GM19397 (cell line): ENCODE results near the gene PRPSAP2.
"Not testable (repeated sequence)": the region's sequence is repeated elsewhere in the genome, so short reads cannot be mapped to it uniquely, and the experiment has no call there.

Experiments used
- ATAC-seq: cut with Tn5 transposase; IDR thresholded peaks from one replicate; pipeline ENCODE4 v1.9.1; 2021; ENCODE audit warnings: mild to moderate bottlenecking, moderate library complexity; ENCODE audit not compliant: unreplicated experiment

PRPSAP2 gene, protein sequence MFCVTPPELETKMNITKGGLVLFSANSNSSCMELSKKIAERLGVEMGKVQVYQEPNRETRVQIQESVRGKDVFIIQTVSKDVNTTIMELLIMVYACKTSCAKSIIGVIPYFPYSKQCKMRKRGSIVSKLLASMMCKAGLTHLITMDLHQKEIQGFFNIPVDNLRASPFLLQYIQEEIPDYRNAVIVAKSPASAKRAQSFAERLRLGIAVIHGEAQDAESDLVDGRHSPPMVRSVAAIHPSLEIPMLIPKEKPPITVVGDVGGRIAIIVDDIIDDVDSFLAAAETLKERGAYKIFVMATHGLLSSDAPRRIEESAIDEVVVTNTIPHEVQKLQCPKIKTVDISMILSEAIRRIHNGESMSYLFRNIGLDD

DNA sequence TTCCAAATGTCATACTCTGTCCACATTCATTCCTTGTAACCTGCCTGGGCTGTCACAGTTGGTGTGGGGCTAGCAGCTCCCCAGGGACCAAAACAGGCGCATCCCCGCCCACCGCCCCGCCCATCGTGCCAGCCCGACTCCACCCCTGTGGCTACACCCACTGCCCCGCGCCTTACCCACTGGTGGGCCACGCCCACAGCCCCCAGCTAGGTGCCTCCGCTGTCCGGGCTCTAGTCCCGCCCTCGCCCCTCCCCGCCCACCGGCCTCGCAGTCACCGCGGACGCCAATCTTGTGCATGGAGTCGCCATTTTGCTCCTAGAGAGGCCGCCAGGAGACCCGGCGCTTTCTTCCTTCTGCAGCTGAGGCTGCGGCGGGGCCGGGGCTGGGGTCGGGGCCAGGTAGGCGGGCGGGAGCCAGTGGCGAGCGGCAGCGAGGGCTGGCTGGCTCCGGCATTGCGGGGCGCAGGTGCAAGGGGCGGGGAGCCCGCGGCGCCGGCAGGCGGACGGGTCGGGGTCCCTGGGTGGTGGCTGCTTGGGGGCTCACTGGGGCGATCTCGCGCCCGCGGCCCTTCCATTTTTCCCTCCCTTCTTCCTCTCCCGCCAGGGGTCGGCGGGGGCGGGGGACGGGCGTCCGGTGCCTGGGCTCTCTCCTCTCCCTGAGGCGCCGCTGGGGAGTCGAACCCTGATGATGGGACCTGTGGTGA, at the start of gene PRPSAP2:
Gene PRPSAP2, plus strand, starts transcription at position 268 of the 703 bp plus-strand sequence. CDS start 7,703 bp downstream, outside the sequence.
- peak; percentile 68 for ATAC-seq

DNA sequence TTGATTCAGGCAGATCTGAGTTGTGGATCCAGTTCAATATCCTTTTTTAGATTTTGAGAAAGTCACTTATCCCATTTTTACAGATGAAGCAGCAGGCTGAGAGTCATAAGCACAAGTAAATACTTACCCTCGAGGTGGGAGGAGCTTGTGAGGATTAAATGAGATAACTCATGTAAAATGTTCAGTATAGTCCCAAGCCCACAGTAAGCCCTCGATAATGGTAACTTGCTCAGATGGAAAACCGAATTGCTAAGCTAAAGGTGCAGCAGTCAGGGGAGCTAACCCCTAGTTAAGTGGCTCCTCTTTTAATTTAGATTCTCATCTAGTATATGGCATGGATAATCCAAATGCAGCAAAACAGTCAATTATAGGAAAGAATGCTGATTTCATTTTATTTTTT, 42.0 kb upstream of the PRPSAP2 start:
- not testable (repeated sequence) for ATAC-seq

DNA sequence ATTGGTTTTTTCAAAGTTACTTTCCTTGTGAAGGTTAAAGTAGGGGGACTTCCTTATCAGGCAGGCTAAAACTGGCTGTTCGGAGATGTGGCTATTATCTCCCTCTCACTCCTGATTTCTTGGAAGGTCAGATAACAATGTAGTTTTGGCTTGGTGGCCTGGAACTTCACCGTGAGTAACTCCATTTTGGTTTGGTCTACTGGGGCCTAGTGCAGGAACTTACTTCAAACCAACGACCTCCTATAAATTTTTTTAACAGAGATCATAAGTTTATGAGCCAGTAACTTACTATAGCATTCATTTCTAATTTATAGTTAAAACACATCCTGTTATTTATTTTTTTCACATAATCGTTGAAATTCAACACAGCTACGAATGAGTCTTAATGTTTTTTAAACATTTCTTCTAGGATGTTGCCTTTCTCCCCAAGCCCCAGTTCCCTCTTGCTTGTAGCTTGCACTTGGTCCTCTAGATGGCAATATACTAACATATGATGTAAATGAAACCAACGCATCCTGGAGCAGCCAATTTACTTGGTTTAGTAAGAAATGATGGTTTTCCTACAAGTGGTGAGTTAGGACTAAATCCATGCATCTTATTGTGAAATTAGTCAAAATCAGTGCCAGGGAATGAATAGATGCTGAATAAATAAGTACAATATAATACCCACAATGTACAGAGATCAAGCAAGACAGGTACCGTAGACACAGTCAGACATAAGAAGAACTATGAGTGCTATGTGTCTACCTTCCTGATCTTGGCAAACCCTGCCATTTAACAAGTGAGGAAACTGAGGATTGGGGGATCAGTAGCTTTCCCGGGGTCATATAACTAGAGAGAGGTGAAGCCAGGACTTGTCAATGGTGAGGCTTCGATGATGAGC, 41.2 kb upstream of the PRPSAP2 start:
- ATAC-seq: not testable (repeated sequence)

DNA sequence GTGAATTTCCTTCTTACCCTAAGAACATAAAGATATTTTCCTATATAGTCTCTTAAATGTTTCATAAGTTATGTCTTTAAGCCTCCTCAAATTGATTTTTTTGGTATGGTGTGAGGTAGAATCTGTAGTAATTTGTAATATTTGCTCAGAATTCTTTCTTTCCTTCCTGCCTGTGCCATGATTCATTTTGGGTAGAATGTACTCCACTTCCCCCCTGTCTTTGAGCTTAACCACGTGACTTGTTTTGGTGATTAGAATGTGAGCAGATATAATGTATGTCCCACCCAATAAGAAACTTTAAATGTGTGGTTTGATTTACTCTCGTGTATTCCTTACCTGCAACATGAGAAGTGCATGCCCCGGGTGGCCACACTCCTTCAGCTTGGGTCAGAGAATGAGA, 36.5 kb upstream of the PRPSAP2 start:
- ATAC-seq: not testable (repeated sequence)

DNA sequence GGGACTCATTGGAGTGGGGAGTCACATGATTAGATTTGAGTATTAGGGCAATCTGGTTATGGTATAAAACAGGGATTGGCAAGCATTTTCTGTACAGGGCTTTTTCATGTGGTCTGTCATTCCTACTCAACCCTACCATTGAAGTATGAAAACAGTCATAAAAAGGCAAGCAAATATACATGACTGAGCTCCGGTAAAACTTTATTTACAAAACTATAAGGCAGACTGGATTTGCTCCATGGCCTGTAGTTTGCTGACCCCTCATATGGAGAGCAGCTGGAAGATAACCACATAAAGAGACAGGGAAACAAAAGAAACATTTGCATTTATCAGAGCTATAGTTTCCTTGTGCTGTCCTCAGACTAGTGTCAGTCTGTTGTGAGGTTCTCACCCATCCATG, 30.3 kb upstream of the PRPSAP2 start:
- ATAC-seq: not testable (repeated sequence)

DNA sequence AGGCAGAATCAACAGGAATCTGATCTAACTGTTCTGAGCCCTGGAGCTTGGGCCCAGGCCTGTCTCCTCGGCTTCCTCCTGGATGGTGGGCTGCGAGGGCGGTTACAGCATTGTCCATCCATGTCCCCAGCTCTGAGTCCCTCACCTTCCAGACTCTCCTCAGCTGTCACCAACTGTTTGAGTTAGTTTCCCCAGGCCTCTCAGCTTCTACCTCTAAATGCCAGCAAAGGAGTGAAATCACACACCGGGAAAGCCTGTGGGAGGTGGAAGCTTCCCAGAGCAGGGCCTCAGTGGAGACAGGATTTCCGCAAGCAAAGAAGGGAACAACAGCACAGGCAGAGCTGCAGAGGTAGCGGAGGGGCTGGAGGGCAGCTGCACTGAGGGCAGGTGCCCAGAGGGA, 9.4 kb upstream of the PRPSAP2 start:
- no peak for ATAC-seq

DNA sequence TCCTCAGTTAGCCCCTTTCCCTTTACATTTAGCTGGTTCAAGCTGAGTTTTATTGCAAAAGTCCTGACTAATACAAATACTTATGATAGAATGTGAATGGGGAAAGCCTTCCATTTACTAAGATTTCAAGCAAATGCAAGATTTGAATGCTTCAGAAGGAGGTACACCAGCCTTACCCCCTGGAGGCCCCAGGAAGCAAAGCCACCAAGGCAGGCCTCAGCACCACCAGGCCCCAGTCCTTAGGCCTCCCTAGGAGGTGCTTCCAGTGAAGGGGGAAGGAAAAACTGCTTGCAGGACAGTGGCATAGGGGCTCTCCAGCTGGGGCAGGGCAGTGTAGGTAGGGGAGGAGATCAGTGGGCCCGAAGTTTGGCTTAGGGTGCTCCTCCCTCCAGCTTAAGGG, 7.3 kb upstream of the PRPSAP2 start:
- no peak for ATAC-seq

DNA sequence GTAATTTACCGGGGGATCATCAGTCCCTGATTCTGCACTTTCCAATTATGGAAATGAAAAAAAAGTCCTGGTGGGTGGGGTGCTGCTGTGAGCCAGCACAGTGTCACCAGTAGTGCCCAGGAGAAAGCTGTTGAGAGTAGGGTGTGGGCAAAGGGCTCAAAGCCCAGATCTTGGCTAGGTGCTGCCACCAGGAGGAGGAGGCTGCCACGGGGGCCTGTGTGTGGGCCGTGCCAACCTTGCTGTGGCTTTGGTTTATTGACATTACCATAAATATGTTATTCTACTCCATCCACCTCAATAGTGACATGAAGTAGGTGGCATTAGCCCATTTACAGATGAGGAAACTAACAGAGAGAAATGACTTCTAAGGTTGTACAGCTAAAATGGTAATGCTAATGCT, 6.7 kb upstream of the PRPSAP2 start:
- no peak for ATAC-seq

DNA sequence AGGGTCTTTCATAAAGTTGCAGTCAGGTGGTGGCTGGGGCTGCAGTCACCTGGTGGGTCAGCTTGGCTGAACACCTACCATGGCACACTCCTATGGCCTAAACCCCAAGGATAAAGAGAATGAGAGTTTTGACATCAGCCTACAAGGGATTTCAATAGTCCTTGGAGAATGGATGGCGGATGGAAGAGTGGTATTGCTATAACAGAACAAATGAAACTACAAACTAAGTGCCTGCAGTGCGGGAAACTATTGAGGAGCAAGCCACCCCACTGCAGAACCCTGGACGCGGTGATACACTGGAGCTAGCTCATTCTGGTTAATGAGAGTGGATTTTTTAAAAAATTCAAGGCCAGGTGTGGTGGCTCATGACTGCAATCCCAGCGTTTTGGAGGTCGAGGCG, 3.0 kb upstream of the PRPSAP2 start:
- ATAC-seq: no peak

DNA sequence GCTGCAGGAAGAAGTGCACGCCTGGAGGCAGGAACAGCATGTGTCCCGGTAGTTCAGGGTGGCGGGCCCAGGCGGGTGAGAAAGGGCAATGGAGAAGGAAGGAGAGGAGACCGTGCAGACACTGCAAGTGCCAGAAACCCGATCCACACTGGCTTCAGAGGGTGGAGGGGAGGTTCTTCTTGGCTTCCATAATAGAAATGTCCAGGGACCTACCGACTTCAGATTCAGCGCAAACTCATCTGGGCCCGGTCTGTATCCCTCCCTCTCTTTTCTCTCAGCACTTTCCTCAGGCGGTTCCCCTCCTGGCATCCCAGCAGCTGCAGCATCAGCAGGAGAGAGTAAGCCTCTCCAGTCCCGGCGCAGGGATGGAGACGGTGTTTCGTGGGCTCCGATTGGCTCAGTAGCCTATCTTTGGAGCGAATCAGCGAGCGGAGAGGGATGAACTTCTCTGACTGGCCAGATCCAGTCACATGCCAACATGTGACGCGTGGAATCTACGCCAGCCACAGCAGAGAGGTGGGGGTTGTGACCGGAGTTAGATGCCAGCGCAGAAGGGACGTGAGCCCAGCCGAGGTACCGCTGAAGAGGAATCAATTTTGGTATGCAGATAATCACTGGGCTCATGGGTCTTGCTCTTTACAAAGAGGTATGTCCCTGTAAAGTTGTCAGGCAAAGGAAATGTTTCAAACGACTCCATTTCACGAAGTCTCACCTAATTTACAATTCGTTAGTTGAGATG, 1.9 kb upstream of the PRPSAP2 start:
- ATAC-seq: peak; percentile 76

DNA sequence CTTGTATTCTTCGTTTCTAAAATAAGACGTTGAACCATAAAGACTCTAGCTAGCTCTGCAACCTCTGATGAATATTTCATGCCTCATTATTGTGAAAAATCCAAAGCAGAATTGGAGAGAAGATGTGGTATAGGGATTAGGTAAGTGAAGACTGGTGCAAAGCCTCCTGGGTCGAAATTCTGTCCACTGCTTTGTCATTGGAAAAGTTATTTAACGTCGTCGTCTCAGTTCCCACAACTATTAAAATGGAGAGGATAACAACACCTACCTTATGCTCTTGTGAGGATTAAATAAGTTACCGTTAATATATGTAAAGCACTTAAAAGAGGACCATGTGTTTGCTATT, 1.4 kb upstream of the PRPSAP2 start:
- ATAC-seq: no peak

DNA sequence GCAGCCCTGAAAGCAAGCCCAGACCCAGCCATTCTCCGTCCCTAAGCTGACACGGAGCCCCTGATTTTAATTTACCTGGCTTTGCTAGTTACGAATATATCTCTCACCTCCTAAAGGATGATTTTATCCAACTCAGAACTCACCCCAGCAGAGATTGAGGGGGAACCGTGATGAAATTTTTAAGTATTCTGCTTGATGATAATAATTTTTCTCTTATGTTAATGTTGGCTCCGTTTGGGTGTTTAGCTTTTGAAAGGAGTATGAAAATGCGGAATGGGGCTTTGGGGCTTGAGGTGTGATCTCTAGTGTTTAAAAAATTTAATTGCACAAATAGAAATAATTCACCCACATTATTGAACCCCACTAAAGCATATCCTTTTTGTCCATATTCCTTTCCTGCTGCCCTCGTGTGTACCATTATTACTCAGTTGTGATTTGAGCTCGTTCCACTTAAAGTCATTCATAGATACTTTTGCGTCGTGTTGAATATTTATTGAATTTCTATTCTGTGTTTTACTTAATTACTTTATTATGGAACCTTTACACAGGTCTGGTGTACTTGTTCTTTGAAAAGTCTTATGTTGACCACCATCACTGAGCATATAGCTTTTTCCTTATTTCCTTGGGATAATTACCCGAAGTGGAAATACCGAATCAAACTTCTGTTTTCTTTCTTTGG, 775 bp downstream of the PRPSAP2 start:
- no peak for ATAC-seq

DNA sequence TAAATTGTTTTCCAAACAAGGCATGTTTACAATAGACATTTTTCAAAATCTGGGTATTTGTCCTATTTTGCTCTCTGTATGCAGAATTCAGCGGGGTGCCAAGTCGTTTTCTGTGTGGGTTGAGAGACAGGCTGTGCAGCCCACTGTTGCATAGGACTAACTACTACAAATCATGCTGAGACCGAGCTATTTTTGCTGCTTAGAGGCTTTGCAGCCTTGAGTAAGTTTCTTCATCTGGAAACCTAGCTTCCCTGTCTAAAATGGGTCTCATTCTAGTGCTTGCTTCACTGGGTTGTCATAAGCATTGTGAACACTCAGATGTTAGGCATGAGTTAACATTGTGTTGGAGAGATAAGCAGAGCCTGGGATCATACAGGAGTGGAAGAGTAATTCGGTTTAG, 1.3 kb downstream of the PRPSAP2 start:
- ATAC-seq: no peak

DNA sequence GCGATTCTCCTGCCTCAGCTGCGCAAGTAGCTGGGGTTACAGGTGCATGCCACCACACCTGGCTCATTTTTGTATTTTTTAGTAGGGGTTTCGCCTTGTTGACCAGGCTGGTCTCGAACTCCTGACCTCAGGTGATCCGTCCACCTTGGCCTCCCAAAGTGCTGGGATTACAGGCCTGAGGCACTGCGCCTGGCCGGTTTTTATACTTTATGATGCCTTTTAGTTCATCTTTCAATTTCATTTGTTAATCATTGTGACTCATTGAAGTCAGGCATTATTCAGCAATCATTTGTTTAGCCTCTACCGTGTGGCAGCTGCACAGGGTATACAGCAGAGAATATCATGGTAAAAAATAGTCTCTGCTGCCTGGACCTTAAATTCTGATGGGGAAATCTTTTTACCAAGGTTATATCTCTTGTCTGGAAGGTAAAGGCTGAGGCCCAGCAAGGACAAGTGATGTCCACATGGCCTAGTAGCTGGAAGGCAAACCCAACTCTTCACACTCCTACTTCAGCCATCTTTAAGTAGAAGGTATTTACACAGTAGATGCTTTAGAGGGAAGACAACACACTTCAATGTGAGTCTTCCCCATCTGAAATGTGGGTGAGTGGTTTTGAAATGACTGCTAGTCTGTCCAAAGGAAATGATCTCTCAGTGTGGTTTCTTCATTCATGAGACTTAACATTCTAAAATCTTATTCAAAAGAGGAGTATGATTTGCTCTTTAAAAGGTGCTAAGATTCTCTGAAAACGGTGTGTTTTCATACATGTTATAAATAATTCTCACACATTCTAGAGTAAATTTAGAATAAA, 2.4 kb downstream of the PRPSAP2 start:
- ATAC-seq: no peak

DNA sequence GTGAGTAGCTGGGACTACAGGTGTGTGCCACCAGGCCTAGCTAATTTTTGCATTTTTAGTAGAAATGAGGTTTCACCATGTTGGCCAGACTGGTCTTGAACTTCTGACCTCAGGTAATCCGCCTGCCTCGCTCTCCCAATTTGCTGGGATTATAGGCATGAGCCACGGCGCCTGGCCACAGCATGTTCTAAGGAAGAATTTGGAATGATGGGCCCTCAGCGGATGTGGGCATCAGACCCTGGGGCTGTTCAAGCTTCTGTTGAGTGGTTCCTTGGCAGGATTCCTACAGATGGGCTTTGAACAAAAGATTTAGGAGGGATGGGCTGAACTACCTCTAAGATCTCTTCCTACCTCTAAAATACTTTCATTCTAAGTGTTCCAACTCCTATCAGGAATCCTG, 4.1 kb downstream of the PRPSAP2 start:
- no peak for ATAC-seq

DNA sequence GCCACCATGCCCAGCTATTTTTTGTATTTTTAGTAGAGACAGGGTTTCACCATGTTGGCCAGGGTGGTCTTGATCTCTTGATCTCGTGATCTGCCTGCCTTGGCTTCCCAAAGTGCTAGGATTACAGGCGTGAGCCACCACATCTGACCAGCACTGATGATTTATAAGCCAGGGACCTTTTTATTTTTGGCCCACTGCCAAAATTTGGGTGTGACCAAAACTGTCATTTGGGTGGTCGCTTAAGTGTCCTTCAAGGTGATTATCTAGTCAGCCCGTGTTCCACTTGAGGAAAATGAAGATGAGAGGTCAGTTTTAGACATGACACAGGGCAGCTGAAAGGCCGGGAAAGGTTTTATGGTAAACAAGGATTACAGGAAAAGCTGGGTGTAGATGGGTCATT, 7.1 kb downstream of the PRPSAP2 start:
- ATAC-seq: not testable (repeated sequence)

DNA sequence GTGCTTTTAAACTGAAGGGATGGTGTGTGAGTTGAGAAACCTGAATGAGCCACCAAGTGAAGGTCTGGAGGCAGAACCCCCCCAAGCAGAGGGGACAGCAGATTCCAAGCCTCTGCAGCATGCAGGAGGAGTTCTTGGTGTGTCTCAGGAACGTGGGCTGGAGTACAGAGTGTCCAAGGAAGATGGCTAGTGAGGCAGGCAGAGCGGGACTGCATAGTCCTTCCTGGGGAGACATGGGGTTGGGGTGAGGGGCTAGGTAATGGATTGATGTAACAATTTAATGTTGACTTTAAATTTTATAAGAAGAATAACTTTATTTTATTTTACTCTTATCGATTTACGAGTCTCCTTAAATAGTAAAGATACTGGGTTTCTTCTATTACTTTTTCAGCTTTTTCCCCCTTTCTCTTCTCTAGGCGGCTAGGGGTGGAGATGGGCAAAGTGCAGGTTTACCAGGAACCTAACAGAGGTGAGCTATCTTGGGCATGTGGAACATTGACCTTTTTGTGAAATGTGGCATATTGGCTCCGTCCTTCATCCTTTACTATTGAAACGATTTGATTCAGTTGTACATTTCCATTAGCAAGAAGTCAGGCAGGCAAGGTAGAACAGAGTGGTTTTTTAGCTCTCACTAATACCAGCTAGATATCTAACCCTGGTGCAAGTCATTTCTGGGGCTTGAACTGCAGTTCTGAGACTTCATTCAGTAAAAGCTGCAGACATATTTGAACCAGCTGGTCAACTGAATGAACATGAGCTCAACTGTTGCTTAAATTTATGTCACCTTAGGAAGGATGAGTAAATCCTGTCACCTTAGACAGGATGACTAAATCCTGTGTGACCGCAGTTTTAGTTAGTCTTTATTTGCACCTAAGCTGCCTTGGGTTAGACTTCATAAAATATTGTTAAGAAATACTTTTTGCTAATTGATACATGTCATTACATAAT, 9.2 kb downstream of the PRPSAP2 start:
- no peak for ATAC-seq

DNA sequence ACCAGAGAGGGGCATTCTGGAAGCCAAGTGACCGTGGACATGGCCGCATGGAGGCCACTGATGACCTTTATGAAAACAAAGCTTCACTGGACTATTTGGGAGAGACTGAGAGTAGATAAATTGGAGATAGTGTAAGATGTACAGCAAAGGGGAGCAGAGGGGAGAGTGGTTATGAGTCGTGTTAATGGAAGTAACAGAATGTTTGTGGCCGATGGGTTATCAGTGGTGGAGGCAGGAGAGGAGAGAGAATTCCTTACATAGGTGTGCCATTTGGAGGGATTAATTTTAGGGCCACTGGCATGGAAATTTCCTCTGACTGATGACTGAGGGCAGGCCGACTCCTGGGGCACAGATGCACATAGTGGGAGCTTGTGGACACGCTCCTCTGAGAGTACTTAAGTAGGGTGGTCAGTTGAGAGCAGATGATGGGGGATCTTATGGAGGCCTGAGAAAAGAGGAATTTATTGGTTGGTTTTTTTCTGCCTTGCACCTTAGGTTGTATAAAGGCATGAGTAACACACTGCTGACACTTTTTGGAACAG, 19.2 kb downstream of the PRPSAP2 start:
- ATAC-seq: no peak
